CD4-positive, alpha-beta T cell (primary cell): ENCODE measurements around the gene RAB32. TPM values are rescaled to one million over a fixed set of nuclear protein-coding genes. Genes with fewer than 3 reads are reported as not detected.
A peak's percentile ranks its signal among the peaks of the same experiment; 100 is the strongest.

Experiments
- ATAC-seq: fragments of 200-7000 bp; cut with Tn5 transposase; one replicate; pipeline ENCODE4 v1.10.0; 2022; ENCODE audit warnings: mild to moderate bottlenecking; ENCODE audit not compliant: poor library complexity
- CTCF ChIA-PET: fragments of 350-600 bp; sonication (Branson Sonifier 250); formaldehyde crosslinking; loops from one replicate; lab custom pipeline; 2021; ENCODE audit warnings: antibody characterized with exemption, inconsistent platforms; lab: Charles Lee
- POLR2A ChIA-PET: fragments of 350-600 bp; sonication (Branson Sonifier 250); formaldehyde crosslinking; loops from one replicate; lab custom pipeline; 2021; ENCODE audit warnings: antibody characterized with exemption, inconsistent platforms; lab: Charles Lee
- DNase-seq, 14 experiments: peaks; one replicate each; pipeline ENCODE4 v3.0.0-alpha.2; 2013 to 2020; ENCODE audit warnings: mixed read lengths in 2 of 14
- H3K27ac ChIP-seq, 2 donors: one replicate each; pipeline versions ENCODE4 v1.5.1 to v1.7.0; 2013; ENCODE audit warnings: low read length in 2 of 2, low read depth in 1 of 2, mild to moderate bottlenecking in 1 of 2
- H3K27me3 ChIP-seq, 2 experiments: 1 replicate in 1 of 2; 2 replicates in 1 of 2; pipeline versions ENCODE4 v1.6.1 to v1.7.0; 2013; ENCODE audit warnings: low read length in 2 of 2, control low read depth in 1 of 2, mild to moderate bottlenecking in 1 of 2, moderate library complexity in 1 of 2; ENCODE audit not compliant: insufficient read depth in 2 of 2, control insufficient read depth in 1 of 2
- H3K36me3 ChIP-seq: one replicate; pipeline ENCODE4 v1.6.1; 2013; ENCODE audit warnings: low read length, control low read depth; ENCODE audit not compliant: insufficient read depth
- H3K4me1 ChIP-seq: one replicate; pipeline ENCODE4 v1.6.1; 2013; ENCODE audit warnings: low read length, control low read depth; ENCODE audit not compliant: insufficient read depth
- H3K4me3 ChIP-seq: one replicate; pipeline ENCODE4 v1.5.1; 2013; ENCODE audit warnings: mild to moderate bottlenecking, low read length, moderate library complexity
- H3K9me3 ChIP-seq, 2 experiments: 1 replicate in 1 of 2; 2 replicates in 1 of 2; pipeline versions ENCODE4 v1.6.1 to v1.7.0; 2013; ENCODE audit warnings: low read length in 2 of 2, mild to moderate bottlenecking in 2 of 2, control low read depth in 1 of 2, moderate library complexity in 1 of 2; ENCODE audit not compliant: control insufficient read depth in 1 of 2, insufficient read depth in 1 of 2
- H3K27ac Mint-ChIP-seq: one replicate; pipeline ENCODE4 v1.8.0; 2020; ENCODE audit warnings: mixed read lengths
- H3K27me3 Mint-ChIP-seq: one replicate; pipeline ENCODE4 v1.8.0; 2021; ENCODE audit warnings: mixed read lengths
- H3K36me3 Mint-ChIP-seq: one replicate; pipeline ENCODE4 v1.8.0; 2021; ENCODE audit warnings: low read depth, mixed read lengths
- H3K4me1 Mint-ChIP-seq: one replicate; pipeline ENCODE4 v1.8.0; 2021; ENCODE audit warnings: low read depth, mixed read lengths
- H3K4me3 Mint-ChIP-seq: one replicate; pipeline ENCODE4 v1.8.0; 2020; ENCODE audit warnings: mild to moderate bottlenecking, mixed read lengths
- H3K9me3 Mint-ChIP-seq: one replicate; pipeline ENCODE4 v1.8.0; 2020; ENCODE audit warnings: mixed read lengths
- CTCF ChIP-seq: fragments of 200-600 bp; IDR thresholded peaks from one replicate; pipeline ENCODE4 v1.8.0; 2022; ENCODE audit warnings: antibody characterized with exemption, mild to moderate bottlenecking
- intact Hi-C, 2 experiments: fragments of 100-400 bp; cut with DNase I in 1 of 2; cut with micrococcal nuclease in 1 of 2; formaldehyde crosslinking; loops; one replicate each; pipeline versions ENCODE4 v1.15.1 to v1.9.0; 2023 to 2025; cut with DNase I, micrococcal nuclease
- total RNA-seq, 174 experiments: library from RNA in 2 of 174; stranded (reverse) in 2 of 174; gene quantifications; one replicate each; pipeline ENCODE4 v1.2.3 and lab custom pipeline; 2021 to 2026

Gene RAB32
- total RNA-seq, 2 experiments from 2014 or later = 0.44 to 0.47 TPM

- Histone ChIP-seq H3K4me3 (no peak overlapping the region), H3K9me3 (peaks cover 0 to 13% of the 10 kb centered on the region in 2 experiments), H3K4me1 (peaks cover 6% of the 10 kb centered on the region), H3K36me3 (no peaks in the 10 kb centered on the region), H3K27me3 (peaks cover 15 to 36% of the 10 kb centered on the region in 2 experiments), H3K27ac (no peak overlapping the region)
- DNase-seq (no peak), ATAC-seq (no peak)
- ChIA-PET POLR2A (no interaction called here), CTCF (no interaction called here)
- TF ChIP-seq CTCF = no peak
- intact Hi-C loops = no loop called here
- Mint-ChIP-seq H3K9me3 (no peaks in the 10 kb centered on the region), H3K4me3 (no peak overlapping the region), H3K4me1 (peaks cover 13% of the 10 kb centered on the region), H3K27ac (no peak overlapping the region), H3K27me3 (peaks cover 40% of the 10 kb centered on the region), H3K36me3 (no peaks in the 10 kb centered on the region)
Measured at GRCh38 chr6:146542881-146543210, 787 bp upstream of the RAB32 start.

DNA sequence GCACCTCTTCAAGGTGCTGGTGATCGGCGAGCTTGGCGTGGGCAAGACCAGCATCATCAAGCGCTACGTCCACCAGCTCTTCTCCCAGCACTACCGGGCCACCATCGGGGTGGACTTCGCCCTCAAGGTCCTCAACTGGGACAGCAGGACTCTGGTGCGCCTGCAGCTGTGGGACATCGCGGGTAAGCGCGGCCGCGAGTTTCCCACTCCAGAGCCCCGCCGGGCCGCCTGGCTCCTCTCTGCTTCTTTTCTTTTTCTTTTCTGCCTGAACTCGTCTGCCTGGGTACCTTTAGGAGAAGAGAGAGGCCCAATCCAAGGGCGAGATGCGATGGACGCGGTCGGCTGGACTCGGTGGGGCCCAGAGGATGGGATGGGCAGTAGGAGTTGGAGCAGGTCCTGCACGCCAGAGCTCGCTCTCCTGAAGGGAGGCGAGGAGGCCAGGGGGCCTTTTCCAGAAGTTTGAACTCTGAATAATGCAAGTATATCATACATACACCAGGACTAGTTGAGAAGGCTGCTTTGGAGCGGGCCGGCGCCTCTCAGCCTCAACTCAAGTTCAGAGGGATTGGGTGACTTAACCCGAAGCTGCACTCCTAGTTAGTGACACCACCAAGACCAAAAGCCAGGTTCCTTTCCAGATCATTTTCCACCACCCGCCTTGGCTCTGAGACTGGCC lies 445 bp downstream of the RAB32 start:
- DNase-seq (peak in 1 of 14 experiments; percentile 13), ATAC-seq (no peak)
- Mint-ChIP-seq H3K27ac (no peak overlapping the region), H3K27me3 (peaks cover 40% of the 10 kb centered on the region), H3K36me3 (no peaks in the 10 kb centered on the region), H3K9me3 (no peaks in the 10 kb centered on the region), H3K4me1 (peaks cover 13% of the 10 kb centered on the region), H3K4me3 (peak overlapping the region; percentile 88)
- peaks cover 6% of the 10 kb centered on the region for H3K4me1 ChIP-seq
- no peak for TF ChIP-seq CTCF
- POLR2A ChIA-PET = no interaction called here
- H3K9me3 ChIP-seq = peaks cover 0 to 13% of the 10 kb centered on the region in 2 experiments
- CTCF ChIA-PET = no interaction called here
- H3K27me3 ChIP-seq = peaks cover 15 to 36% of the 10 kb centered on the region in 2 experiments
- H3K36me3 ChIP-seq = no peaks in the 10 kb centered on the region
- intact Hi-C loops = no loop called here
- peak overlapping the region; percentile 41 for H3K4me3 ChIP-seq
- no peak overlapping the region for H3K27ac ChIP-seq

DNA sequence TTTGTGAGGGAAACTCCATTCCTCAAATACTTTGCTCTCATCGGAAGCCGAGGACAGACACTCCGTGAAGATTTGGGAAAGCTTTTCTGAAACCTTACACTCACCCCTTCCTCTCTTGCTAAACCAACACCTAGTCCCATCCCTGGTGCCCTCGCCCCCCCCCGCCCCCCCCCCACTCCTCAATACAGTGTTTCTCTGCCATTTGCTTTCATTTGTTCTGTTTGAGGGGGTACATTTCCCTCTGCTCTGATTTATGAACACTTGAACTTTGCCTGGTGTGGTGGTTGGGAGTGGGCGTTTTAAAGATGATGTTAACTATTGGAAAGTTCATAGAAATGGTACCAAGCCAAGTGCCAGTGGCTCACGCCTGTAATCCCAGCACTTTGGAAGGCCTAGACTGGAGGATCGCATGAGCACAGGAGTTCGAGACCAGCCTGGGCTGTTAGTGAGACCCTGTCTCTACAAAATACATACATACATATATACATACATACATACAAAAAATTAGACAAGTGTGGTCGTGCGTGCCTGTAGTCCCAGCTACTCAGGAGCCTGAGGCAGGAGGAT lies 1.1 kb downstream of the RAB32 start:
- H3K9me3 ChIP-seq = peaks cover 0 to 13% of the 10 kb centered on the region in 2 experiments
- Mint-ChIP-seq H3K27me3 (peaks cover 40% of the 10 kb centered on the region), H3K27ac (no peak overlapping the region), H3K9me3 (no peaks in the 10 kb centered on the region), H3K4me3 (peak overlapping the region; percentile 88), H3K36me3 (no peaks in the 10 kb centered on the region), H3K4me1 (peaks cover 13% of the 10 kb centered on the region)
- H3K27ac ChIP-seq = no peak overlapping the region
- peak overlapping the region; percentile 41 for H3K4me3 ChIP-seq
- intact Hi-C loops = no loop called here
- peaks cover 15 to 35% of the 10 kb centered on the region in 2 experiments for H3K27me3 ChIP-seq
- H3K36me3 ChIP-seq = no peaks in the 10 kb centered on the region
- no peak for TF ChIP-seq CTCF
- CTCF ChIA-PET = no interaction called here
- POLR2A ChIA-PET = no interaction called here
- DNase-seq = no peak
- peaks cover 6% of the 10 kb centered on the region for H3K4me1 ChIP-seq
- ATAC-seq = no peak
